GM18870 (cell line): ENCODE measurements around the gene HOXC5.

Source experiments
- ATAC-seq: cut with Tn5 transposase; IDR thresholded peaks from one replicate; pipeline ENCODE4 v1.9.1; 2021; ENCODE audit warnings: moderate library complexity; ENCODE audit not compliant: unreplicated experiment

Gene HOXC5

DNA sequence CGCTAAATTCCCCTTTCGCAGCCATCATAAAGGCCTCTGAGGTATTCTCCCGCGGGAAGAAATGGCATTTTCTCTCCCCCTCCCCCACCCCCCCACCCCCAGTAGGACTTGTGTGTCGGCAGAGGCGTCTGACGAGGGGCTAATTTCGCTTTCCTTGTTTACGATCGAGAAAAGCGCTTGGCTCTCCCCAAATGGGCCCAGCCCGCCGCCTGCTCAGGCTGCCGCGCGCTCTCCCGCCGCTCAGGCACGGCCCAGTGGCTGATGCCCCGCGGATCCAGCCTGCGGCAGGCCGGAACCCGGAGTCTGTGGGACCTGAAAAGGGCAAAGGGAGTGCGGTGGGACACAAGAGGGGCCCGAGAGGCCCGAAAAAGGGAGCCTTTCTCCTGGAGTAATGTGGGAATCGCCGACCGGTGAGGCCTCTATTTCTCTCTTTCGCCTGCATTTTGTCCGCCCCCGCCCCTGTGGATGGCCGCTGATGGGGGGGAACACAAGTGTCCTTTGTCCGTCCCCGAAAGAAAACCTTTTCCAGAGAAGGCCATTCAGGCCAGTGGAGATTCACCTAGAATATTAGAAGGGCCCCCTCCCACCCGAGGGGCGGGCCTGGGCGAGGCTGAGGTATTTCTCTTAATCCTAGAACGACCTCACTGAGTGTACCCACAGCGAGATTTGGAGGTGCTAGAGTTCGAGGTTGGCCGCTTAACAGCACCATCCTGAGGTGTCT lies 13.6 kb upstream of the HOXC5 start:
- no peak for ATAC-seq

DNA sequence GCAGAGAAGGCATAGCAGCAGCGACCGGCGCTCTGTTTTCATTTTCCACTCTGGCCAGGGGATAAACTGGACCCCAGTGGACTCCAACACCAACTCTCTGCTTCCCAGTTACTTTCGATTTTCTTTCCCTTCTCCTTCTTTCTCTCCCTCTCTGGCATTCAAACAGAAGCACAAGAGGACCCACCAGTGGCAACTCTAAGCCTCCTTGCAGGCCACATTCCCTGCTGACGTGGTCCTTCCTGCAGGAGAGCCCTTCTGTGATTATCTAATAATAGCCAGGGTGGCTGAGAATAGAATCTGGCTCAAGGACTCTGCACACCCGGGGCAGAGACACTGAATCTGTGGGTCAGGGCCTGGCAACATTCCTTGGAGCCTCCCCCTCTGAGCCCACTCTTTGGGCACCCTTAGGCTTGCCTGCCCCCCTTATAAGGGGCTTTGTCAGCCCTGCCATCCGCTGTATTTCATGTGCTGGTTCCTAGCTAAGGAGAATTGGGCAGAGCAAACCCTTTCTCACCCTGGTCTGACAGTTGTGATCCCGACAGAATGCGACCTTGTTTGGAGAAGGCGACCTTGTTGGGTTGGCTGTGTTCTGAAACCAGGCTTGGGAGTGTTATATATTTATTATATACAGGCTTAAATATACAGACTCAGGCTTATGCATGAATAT lies 12.8 kb upstream of the HOXC5 start:
- ATAC-seq, result no peak

DNA sequence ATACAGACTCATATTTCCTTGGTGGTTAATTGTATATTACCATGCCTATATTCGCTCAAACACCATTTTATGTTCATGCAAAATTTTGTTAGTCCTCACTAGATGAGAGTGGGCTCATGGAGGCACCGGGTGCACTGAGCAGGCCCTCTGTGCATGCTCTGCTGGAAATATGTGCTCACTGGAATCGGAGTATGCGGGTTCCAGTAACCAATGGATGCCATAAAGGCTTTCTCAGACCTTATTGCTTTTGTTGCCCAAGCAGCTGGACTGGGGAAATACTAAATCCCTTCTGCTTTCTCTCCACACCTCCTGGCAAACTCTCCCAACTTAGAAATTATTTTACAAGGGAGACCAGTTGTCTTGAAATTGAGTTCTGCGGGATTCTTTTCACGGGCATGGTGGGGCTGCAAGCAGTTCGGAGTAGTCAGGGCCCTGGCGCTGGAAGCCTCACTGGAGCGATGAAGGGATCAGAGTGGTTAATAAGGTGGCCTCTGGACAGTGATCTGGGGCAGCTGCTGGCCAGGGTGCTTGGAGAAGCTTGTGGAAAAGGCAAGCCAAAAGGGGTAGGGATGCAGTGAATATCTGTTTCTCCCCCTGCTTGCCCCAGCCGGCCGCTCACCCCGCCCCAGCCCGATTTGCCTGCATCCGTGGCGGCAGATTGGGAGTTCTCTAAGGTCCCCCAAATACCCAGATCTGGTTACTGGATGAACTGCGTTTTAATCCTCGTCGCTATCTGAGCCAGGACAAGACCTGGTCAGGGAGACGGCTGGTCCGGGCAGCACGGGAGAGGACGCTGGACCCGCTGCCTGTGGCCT lies 12.1 kb upstream of the HOXC5 start:
- ATAC-seq, result no peak

DNA sequence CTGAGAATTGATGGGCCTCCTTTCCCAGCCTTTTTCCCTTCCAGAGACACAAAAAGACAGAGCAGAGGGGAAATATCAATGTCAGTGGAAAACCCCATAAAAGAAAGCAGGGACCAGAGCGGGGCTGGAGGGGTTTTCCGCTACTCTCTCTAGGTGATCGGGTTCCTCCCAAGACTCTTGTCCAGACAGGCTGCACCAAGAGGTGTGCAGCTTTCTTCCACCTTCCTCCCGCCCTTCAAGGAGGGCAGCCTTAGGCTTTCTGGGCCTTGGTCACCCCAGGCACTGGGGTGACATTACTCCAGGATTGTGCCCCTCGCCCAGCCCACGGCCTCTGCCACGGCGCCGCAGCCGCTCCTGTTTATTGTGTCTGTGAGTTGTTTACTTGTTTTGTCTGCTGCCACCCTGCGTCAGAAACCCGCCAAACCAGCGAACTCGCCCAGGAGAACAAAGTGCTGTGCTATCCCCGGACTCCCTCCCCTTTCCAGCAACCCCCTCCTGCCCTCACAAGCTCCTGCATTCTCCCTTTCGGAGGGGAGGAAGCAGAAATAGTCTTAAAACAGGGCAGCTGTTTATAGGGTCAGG lies 11.3 kb upstream of the HOXC5 start:
- ATAC-seq, result no peak

GRCh38 chr12:54022960-54023884 lies 9.6 kb upstream of the HOXC5 start:
- ATAC-seq, result no peak

DNA sequence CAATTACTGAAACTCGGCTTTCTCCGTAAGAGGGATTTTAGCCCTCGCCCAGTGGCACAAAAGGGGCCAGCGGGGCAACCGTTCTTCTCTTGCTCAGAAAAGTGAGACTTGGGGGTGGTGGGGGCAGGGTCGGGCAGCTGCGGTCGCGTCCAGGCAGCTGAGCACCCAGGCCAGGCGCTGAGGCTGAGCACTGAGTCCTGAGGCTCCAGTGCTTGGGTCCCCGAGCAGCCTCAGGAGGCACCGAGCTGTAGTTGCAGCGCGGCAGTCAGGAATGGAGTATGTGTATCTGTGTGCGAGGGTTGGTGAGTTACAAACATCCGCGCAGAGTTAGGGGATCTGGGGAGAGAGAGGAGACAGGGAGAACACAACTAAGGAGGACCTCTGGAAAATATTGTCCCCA lies 8.7 kb upstream of the HOXC5 start:
- no peak for ATAC-seq

- ATAC-seq, result no peak
Observed at GRCh38 chr12:54024581-54025305, 8.1 kb upstream of the HOXC5 start.

DNA sequence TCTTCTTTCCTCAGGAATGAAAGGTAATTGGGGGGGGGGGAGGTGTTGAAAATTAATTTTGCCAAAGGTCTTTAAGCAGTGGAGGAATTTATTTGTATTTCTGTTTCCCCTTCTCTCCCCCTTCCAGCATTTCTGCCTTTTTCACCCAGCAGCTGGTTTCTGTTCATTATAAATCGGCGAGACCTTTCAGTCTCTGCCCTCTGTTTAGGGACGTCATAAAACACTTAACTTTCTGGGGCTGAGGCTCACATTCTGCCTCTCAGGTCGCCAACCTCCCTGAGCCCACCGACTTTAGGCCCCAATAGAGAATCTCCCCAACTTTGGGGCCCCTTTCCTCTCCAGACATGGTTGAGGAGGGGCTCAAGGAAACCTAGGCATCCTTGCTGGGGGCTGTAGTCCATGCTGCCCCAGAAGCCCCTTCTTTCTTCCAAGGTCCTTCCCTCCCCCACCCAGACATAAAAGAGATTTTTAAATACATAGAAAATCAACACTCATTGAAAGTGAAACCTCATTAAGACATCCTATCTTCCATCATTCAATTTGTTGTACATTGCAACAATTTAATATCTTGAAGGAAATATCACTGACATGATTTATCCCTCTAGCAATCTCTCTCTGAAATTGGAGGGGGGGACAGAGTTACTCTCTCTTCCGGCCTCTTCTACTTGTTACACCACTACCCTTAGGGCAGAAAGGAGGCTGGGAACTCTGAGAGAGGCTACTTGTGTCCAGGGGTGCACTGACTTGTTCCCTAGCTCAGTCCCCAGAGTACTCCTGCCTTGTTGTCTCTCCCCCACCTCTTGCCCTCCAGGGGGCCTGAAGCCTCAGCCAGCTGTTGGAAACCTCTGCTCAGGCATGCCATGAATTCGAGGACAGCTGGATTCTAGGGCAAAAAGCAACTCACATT lies 7.1 kb upstream of the HOXC5 start:
- no peak for ATAC-seq

- no peak for ATAC-seq
Observed at GRCh38 chr12:54026640-54027441, 6.0 kb upstream of the HOXC5 start.

GRCh38 chr12:54027442-54027786 lies 5.4 kb upstream of the HOXC5 start:
- no peak for ATAC-seq

GRCh38 chr12:54028314-54029201 lies 4.3 kb upstream of the HOXC5 start, which contains the start of gene HOXC6:
Gene HOXC6 (plus strand): TSS chr12:54028440. CDS start chr12:54028522, 82 bp downstream.
- ATAC-seq, result no peak

DNA sequence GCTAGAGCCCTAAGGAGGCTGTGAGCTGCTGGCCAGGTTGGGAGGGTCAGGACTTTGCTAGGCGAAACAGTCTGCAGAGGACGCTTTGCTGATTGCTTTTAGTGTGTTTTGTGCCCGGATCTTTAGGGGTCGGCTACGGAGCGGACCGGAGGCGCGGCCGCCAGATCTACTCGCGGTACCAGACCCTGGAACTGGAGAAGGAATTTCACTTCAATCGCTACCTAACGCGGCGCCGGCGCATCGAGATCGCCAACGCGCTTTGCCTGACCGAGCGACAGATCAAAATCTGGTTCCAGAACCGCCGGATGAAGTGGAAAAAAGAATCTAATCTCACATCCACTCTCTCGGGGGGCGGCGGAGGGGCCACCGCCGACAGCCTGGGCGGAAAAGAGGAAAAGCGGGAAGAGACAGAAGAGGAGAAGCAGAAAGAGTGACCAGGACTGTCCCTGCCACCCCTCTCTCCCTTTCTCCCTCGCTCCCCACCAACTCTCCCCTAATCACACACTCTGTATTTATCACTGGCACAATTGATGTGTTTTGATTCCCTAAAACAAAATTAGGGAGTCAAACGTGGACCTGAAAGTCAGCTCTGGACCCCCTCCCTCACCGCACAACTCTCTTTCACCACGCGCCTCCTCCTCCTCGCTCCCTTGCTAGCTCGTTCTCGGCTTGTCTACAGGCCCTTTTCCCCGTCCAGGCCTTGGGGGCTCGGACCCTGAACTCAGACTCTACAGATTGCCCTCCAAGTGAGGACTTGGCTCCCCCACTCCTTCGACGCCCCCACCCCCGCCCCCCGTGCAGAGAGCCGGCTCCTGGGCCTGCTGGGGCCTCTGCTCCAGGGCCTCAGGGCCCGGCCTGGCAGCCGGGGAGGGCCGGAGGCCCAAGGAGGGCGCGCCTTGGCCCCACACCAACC lies 3.1 kb upstream of the HOXC5 start:
- ATAC-seq, result no peak

DNA sequence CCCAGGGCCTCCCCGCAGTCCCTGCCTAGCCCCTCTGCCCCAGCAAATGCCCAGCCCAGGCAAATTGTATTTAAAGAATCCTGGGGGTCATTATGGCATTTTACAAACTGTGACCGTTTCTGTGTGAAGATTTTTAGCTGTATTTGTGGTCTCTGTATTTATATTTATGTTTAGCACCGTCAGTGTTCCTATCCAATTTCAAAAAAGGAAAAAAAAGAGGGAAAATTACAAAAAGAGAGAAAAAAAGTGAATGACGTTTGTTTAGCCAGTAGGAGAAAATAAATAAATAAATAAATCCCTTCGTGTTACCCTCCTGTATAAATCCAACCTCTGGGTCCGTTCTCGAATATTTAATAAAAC lies 2.4 kb upstream of the HOXC5 start:
- no peak for ATAC-seq

DNA sequence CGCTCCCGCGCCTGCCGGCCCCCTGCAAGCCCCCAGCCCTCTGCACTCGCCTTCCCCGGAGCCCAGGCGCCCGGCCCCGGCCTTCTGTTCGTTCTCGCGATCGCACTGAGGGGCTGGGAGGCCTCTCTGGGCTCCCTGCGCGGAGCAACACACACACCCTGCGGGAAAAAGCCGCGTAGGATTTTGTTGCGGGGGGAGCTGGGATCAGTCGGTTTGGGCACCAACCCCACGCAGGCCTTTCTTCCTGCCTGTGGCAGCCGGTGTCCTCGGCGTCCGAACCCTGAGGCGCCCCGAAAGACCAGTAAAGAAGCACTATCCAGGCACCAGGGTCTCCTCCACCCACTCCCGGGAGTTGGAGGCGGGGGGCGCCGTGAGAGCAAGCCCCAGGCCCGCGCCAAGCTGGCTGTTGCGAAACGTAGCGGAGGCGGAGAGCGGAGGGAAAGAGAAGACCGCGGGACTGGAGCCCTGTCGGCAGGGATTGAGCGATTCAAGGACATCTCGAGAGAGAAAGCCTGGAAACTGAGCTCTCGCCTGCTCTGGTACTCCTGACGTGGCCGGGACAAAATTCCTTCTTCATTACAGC lies 1.9 kb upstream of the HOXC5 start:
- ATAC-seq, result no peak

- no peak for ATAC-seq
Observed at GRCh38 chr12:54031480-54031879, 1.4 kb upstream of the HOXC5 start.
